GM12878 (cell line): ENCODE results near the gene ERP44.

Source experiments
- ATF7 ChIP-seq: fragments of 450-650 bp; IDR thresholded peaks from 2 replicates; pipeline ENCODE4 v1.6.1; 2016; ENCODE audit warnings: low read depth, mild to moderate bottlenecking
- CEBPB ChIP-seq, 2 experiments: fragments of 150-350 bp in 1 of 2; IDR thresholded peaks; 2 replicates each; pipeline ENCODE4 v1.6.1; 2012 to 2014; ENCODE audit warnings: low read depth in 2 of 2, low read length in 2 of 2, borderline replicate concordance in 1 of 2, inconsistent platforms in 1 of 2
- POLR2AphosphoS5 ChIP-seq: IDR thresholded peaks from 2 replicates; pipeline ENCODE4 v1.6.1; 2011; ENCODE audit warnings: mild to moderate bottlenecking, low read length, inconsistent platforms

- TF ChIP-seq POLR2AphosphoS5 (no peak), CEBPB (IDR thresholded peaks at IDR 0.05; ENCODE audit: borderline replicate concordance in 1 of 2, low read depth in 2 of 2, low read length in 2 of 2) (no peak), ATF7 (no peak)
These were observed 7.9 kb downstream of the ERP44 start for GRCh38 chr9:100090880-100091279.
